Stimulated activated CD4-positive, alpha-beta T cell treated with anti-CD3 and anti-CD28 coated beads, Interleukin-4, amount 100 ng/mL, for 48 hours (primary cell): ENCODE data around the gene TRAF2.

ENCODE experiments used
- DNase-seq, 2 donors: peaks; one replicate each; pipeline ENCODE4 v3.0.0-alpha.2; 2020; ENCODE audit warnings: low read depth in 2 of 2

The TRAF2 gene

DNA sequence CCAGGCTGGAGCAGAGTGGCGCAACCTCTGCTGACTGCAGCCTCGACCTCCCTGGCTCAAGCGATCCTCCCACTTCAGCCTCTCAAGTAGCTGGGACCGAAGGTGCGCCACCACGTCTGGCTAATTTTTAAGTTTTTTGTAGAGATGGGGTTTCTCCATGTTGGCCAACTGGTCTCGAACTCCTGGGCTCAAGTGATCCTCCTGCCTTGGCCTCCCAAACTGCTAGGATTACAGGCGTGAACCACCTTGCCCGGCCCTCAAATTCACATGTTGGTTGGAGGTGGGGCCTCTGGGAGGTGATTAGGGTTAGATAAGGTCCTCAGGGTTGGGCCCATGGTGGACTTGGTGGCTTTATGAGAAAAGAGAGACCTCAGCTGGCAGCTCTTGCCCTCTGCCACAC, 75.8 kb downstream of the TRAF2 start:
- DNase-seq, result no peak

DNA sequence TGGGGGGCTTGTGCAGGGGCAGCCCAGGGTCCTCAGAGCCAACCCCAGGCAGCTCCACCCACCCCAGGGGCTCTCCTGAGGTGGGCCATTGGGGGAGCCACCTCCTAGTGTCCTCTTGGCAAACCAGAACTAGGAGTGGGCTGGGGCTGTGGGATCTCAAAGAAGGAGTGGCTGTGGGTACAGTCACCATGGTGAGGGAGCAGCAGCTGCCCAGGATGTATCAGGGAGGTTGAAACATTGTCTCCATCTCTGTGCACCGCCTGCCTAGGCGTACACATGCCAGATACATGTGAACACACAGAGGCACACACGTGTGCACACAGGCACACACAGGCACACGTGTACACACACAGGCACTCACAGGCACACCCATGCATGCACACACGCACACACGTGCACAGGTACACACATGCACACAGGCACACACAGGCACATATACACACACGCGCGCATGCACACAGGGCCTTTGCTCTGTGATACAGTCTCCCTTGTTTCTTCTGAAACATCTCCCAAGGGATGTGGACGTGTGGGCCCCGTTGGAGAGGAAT, 76.5 kb downstream of the TRAF2 start:
- no peak for DNase-seq

DNA sequence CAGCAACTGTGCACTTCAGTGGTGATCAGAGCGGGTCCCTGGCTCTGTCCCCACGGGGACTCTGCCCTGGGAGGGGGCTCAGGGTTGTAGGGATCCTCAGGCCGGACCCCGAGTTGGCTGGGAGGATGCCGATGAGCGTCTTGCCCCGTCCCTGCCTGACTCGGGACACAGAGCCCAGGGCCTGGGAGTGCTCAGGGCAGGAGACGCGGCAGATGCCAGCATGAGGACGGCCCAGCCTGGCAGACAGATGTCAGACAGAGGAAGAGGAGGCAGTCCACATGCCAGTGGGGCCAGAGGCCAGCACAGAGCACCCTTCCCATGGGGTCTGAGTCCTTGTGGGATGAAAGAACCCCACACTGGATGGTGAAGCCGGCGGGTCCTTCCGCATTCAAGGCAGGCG, 77.0 kb downstream of the TRAF2 start:
- DNase-seq, result no peak

DNA sequence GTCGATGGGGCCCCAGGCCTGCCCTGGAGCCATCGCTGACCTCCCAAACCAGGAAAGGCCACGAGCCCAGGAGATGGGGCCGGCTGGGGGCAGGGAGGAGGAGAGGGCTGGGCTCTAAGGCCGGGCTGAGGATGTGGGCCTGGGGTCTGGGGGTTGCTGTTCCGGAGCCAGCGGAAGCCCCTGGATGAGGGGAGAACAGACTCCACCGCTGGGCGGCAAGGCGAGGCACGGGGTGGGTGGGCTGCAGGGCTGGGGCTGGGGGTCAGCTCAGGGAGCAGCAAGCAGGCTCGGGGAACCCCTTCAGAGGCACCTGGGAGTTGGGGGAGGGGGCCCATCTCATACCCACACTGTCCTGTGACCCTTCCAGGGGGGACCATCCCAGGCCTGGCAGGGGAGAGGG, 77.4 kb downstream of the TRAF2 start:
- no peak for DNase-seq

DNA sequence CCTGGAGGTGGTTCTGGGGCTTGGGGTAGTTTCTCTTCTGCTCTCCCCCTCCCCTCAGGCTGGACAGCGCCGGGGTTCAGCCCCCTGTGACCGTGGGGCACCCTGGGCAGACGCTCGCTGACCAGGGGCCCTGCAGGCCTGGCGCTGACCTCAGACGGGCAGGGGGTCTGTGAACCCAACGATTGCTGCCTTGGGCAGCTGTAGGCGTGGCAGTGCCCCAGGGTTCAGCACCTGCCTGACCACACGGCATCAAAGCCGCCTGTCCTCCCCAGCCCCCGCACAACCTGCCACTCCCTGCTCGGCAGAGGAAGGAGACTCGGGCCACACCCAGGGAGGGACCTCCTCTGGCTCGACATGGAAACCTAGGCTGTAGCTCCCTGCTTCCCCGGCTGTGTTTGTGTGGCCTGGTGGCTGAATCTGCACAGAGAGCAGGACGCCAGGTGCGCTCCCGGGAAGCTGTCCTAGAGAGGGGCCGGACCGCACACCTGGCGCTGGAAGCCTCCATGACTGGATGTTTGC, 77.9 kb downstream of the TRAF2 start:
- DNase-seq, result no peak

DNA sequence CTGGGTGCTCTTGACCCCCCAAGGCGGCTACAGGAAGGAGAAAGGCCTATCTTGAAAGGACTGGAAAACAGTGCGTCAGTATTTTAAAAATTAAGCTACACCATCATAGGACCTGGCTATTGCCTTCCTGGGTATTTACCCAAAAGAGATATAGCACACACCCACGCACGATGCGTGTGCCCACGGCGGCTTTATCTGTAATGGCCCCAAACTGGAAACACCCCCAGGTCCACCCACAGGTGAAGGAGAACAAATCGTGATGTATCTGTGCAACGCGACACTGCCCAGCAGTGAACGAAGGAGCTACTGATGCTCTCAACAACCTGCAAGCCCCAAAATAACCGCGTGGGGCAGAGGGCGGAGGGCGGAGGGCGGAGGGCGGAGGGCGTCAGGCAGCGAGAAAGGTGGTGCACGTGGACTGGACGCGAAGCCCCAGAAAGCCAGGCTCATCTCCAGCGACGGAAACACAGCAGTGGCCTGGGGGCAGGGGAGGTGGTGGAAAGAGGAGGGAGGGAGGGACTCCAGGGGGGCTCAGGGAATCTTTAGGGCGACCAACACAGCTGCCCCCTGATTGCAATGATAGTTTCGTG, 78.6 kb downstream of the TRAF2 start:
- DNase-seq, result no peak

DNA sequence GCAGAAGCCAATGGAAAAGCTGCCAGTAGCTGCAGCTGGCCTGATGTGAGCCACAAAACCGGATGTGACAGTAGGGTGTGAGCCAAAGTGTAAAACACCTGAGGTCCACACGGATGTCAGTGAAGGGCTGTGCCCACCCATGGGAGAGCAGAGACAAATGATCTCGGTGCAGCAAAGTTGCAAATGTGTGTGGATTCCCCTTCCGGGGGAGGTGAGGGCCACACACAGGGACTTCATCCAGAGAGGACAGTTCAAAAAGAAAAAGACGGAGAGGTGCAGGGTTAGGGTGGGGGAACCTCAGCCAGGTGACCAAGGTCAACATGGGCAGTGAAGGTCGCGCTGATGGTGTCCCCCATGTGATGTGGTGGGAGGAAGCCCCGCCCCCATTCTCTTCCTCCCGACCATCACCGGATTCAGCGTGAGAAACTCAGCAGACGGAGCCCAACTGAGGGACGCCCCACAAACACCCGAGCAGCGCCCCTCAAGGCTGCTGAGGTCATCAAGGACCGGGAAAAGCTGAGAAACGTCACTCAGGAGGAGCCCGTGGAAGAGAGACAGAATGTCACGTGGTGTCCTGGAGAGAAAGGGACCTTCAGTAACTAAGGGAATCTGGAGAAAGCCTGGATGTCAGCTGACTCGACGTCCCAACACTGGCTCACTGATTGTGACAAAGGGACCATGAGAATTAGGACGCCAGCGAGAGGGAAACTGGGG, 79.6 kb downstream of the TRAF2 start:
- no peak for DNase-seq

DNA sequence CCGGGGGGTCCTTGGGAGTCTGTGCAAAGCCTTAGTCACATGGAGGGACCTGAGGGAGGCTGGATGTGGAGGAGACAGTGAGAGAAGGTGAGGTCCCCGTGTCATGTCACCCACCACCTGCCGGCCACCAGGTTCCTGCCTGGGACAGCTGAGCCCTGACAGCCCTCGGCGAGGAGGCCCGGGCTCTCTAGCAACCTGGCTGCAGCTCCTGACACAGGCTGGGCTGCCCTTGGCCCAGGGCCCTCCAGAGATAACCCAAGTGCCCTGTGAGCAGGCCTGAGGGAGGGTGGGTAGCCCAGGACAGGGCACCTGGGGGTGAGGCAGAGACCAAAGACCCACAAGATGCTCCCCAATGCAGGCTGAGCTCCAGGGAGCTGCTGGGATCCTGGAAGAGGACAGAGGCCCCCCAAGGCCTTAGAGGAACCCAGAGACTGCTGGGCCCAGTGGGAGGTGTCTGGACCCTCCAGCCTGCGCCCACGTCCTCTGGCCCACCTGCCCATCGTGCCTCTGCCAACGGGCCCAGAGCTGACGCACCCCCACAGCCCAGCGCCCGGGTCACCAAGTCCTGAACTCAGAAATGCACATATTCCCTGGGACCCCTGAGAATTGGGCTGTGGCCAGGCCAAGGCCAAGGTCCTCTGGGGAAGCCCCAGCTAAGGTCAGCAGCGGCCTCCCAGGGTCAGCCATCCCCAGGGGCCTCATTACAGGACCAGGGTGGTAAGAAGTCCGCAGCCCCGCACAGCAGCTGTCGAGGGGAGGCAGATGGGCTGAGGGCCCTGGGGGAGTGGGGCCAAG, 82.2 kb downstream of the TRAF2 start:
- DNase-seq, result no peak

DNA sequence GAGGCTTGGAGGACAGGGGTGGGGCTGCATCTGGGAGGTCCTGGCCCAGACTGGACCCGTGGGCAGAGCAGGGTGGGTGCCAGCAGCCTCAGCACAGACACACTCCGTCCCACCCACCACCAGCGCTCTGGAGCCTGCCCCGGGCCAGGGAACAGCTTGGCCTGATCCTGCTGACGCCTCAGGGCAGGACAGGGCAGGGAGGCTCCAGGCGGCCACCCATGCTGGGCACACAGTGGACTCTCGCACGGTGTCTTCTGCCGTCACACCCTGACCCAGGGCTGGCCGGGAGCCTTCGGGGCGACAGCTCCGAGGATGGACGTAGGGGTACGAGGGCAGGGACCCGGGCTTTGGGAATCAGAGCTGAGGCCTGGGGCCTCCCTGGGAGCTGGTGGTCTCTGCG, 82.8 kb downstream of the TRAF2 start:
- no peak for DNase-seq

DNA sequence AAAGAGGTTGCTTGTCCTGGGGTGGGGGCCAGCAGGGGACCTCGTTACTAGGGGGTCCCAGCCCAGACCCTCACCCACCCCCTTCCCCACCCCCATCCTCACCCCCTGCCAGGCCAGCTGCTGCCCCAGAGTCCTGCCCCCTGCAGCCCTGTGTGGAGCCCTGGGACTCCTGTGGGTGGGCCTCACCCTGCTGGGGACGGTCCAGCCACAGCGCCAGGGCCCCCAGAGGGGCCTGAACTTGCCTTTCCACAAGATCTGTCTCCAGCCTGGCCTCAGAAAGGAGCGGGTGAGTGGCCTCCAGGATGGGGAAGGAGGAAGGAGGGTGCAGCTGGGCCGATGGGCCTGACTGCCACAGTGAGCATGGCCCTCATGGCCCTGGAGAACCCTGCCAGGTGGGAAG, 83.5 kb downstream of the TRAF2 start:
- DNase-seq, result no peak

DNA sequence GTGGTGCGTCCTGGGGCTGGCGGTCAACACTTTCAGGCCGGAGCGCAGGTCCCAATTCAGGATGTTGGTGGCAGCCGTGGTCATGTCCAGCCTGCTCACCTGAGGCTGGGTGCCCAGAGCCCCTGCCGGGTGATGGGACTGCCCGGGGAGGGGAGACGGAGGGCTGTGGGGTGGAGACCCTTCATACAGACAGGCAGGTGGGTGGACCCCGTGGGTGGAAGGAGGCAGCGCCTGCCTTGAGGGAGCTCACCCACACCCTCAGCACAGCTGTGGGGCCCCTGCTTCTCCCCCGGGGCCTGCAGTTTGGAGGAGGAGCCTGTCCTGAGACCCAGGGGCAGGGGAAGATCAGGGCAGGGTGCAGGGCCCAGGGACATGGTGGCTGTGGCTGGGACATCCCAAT, 84.0 kb downstream of the TRAF2 start:
- DNase-seq, result no peak

DNA sequence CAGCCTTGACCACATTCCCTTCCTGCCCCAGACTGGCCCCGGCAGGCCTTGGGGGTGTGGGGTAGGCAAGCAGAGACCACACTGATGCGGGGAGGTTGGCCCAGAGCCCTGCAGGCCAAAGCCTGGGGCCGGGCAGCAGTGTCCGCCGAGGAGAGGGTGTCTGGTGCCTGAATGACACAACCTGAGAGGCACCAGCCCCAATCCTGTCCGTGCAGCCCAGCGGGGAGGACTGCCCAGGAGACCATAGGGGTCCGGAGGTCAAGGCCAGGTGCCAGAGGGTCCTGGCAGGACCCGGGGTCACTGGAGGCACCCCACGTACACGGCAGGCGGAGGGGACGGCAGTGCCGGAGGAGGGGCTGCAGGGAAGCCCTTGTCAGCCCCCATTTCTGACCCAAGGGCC, 85.4 kb downstream of the TRAF2 start:
- DNase-seq, result no peak

DNA sequence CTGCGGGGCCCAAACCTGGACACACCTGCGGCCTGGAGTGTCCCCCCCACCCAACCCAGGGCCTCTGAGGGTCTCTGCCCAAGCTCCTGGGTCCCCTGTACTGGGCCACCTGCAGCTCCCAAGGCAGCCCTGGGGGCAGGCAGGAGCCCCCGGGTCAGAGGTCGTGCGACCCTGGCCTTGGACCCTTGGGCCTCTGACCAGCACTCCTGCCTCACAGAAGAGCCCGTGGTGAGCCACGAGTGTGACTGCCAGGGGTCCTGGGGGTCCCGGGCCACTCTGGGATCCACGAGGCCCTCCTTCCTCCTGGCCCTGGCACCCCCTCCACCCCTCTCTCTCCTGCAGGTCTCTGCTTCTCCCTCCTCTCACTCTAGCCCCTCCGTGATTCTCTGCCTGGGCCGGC, 86.0 kb downstream of the TRAF2 start:
- no peak for DNase-seq

DNA sequence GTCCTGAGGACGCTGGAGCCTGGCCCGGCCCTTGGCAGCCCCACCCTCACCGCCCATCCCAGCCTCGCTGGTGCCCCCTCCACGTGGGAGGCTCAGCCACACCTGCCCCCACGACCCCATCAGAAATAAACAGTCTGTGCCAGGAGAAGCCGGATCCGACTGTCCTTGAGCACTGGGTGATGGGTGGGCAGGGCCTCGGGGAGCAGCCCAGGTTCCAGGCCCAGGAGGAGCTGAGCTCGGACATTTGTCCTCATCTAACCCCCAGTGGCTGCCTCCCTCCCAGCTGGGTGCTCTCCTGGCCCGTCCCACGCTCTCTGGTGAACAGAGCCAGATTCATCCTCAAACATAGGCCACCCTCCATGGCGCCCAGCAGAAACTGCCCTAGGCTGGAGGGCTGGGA, 86.4 kb downstream of the TRAF2 start:
- no peak for DNase-seq

DNA sequence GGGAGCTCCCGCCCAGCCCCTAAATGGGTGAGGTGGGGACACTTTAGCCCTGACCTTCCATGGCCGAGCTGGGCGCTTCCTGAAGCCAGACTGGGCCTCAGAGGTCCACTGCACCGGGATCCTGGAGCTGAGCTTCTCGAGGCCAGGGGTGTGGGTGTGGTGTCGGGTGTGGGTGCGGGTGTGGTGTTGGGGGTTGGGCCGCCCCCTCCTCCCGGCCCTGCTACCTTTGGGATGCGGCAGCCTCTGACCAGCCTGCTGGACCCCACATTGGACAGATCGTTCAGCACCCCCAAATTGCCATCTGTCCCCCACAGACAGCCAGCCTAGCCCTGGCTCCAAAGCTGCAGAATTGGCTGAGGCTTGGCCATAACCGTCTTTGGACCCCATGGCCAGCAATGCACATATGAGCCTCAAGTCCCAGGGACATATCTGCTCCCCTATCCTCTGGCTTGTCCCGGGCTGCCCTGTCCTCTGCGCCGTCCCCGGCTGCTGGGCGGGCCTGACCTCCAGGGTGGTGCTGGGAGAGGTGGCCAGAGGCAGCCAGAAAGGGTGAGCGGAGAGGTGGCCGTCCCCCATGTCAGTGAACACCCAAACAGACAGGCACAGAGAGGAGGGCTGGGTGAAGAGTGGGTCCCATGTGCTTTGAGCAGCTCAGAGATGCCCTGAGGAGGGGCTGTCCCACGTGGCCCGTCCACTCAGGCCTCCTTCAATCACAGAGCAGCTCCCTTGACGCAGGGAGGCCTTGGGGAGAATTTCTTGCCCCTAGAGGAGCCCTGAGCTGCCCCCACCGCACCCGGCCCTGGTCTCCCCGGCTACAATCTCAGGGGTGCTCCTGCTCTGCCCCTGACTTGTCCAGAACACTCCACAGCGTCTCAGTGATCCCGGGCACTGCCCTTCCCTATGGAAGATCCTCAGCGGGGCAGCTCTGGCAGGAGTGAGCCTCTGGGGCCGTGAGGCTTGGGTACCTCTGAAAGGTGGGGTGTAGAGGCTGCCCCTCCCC, 87.6 kb downstream of the TRAF2 start:
- DNase-seq, result no peak

DNA sequence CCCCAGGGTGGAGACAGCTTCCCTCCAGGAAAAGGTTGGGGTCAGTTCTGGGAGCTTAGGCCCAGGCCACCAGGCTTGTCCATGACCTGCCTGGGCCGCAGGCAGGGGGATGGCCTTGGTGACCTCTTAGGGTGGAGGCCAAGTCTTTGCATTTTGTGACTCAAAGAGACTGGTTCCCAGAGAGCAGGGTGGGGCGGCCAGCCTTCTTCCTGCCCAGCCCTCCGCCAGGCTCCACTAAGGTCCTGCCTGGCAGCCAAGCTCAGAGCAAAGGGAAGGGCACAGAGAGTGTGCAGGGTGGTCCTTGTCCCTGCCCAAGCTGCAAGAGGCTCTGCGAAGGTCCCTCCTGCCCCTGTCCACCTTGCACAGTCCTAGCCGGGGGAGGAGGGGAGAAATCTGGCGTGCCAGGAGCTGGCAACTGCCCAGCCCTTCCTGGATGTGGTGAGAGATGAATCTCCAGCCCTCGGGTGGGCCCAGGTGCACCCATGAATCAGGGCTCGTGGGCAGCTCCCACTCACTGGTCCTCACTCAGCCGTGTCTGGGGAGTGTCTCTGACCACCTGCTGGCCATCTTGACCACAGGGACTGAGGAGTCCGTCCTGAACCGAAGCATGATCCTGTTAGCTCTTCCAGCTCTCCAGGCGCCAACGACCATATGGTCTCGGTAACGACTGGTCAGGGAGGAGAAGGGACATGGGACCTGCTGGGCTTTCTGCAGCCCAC, 88.7 kb downstream of the TRAF2 start:
- no peak for DNase-seq

DNA sequence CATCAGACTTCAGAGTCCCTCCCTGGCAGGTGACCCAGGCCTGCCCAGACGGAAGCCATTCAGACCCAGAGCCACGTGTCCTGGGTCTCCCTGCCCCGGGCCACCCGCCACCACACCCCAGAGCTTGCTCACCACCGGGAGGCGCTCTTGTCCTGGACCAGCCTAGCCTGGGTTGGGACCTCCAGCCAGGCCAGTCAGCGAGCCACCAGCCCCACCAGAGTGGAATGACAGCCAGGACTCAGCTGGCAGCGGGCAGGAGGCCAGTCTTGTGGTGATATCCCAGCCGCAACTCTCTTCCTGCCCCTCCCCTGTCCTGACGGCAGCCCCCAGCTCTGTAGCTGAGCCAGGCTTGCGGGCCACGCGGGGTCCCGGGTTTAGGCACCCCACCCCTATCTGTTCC, 89.3 kb downstream of the TRAF2 start:
- DNase-seq, result peak in 1 of 2 donors; percentile 34
